Tibial nerve (tissue), 4 donors: ENCODE results near the gene TBC1D3B. TPM values are rescaled to one million over a fixed set of nuclear protein-coding genes. Genes with fewer than 3 reads are reported as not detected.
"Not testable (repeated sequence)": the region's sequence is repeated elsewhere in the genome, so short reads cannot be mapped to it uniquely, and the experiment has no call there.

Experiments
- DNase-seq, 2 donors: peaks; one replicate each; pipeline ENCODE4 v3.0.0-alpha.2; 2019; ENCODE audit warnings: low spot score in 2 of 2
- H3K27ac ChIP-seq, 4 donors: fragments of 200-600 bp; sonication (generic) in 3 of 4; one replicate each; pipeline ENCODE4 v1.5.1; 2017 to 2019; ENCODE audit warnings: mild to moderate bottlenecking in 1 of 4
- H3K27me3 ChIP-seq, 2 donors: fragments of 200-600 bp; sonication (generic) in 1 of 2; one replicate each; pipeline versions ENCODE4 v1.5.1 to v1.6.0; 2017 to 2019
- H3K36me3 ChIP-seq, 3 donors: fragments of 200-600 bp; sonication (generic); one replicate each; pipeline ENCODE4 v1.5.1; 2018 to 2019
- H3K4me1 ChIP-seq, 4 donors: fragments of 200-600 bp; sonication (generic) in 3 of 4; one replicate each; pipeline ENCODE4 v1.5.1; 2017 to 2019
- H3K4me3 ChIP-seq, 4 donors: fragments of 200-600 bp; sonication (generic) in 3 of 4; one replicate each; pipeline ENCODE4 v1.5.1; 2017 to 2019; ENCODE audit warnings: mild to moderate bottlenecking in 1 of 4, moderate library complexity in 1 of 4
- H3K9me3 ChIP-seq, 4 donors: fragments of 200-600 bp; sonication (generic) in 3 of 4; one replicate each; pipeline ENCODE4 v1.5.1; 2017 to 2019
- CTCF ChIP-seq, 5 experiments: fragments of 200-600 bp in 3 of 5; fragments of 450-650 bp in 2 of 5; sonication (generic) in 3 of 5; IDR thresholded peaks; one replicate each; pipeline ENCODE4 v1.5.1; 2016 to 2019; ENCODE audit warnings: antibody characterized with exemption in 5 of 5, mild to moderate bottlenecking in 3 of 5, moderate library complexity in 2 of 5
- EP300 ChIP-seq, 2 donors: sonication (generic); formaldehyde crosslinking; IDR thresholded peaks; one replicate each; pipeline ENCODE4 v1.6.1; 2017; ENCODE audit warnings: antibody characterized with exemption in 2 of 2, mild to moderate bottlenecking in 1 of 2
- POLR2A ChIP-seq, 2 donors: fragments of 450-650 bp; IDR thresholded peaks; one replicate each; pipeline ENCODE4 v1.6.1; 2017; ENCODE audit warnings: antibody characterized with exemption in 2 of 2, mild to moderate bottlenecking in 2 of 2, moderate library complexity in 2 of 2
- WGBS, 2 donors: methylation state at CpG; one replicate each; pipeline ENCODE4 v1.1.5; 2018; 5-methylcytosine and 5-hydroxymethylcytosine counted together
- total RNA-seq, 4 donors: library from RNA; depleted of rRNA; stranded (reverse); fragments of >200 nt; gene quantifications; one replicate each; pipeline ENCODE4 v1.1.0, GENCODE V29; 2016

The TBC1D3B gene
- 1 to 10 TPM in 2 of 4 donors, not detected in 2; 1.0 to 4.5 TPM for total RNA-seq

GRCh38 chr17:36176536-36176935 is at the start of gene TBC1D3B:
TBC1D3B (minus strand) TSS chr17:36176636; CDS start chr17:36175050, 1,586 bp downstream.
- not testable (repeated sequence) for H3K4me3 ChIP-seq, DNase-seq, H3K36me3 ChIP-seq, H3K9me3 ChIP-seq, H3K4me1 ChIP-seq, H3K27me3 ChIP-seq, H3K27ac ChIP-seq
- no CpG with 5 or more reads among the region's 11 CpGs for WGBS, 2 donors

DNA sequence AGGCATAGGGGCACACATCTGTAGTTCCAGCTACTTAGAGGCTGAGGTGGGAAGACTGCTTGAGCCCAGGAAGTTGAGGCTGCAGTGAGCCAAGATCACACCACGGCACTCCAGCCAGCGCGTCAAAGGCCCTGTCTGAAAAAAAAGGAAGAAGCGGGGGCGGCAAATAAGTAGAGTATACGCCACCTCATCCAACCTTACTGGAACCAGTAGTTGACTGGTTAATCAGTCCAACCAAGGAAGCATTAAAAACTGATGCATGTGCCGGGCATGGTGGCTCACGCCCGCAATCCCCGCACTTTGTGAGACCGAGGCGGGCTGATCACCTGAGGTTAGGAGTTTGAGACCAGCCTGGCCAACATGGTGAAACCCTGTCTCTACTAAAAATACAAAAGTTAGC is 46.5 kb upstream of the TBC1D3B start:
- not testable (repeated sequence) for DNase-seq, H3K27ac ChIP-seq, H3K36me3 ChIP-seq, H3K4me1 ChIP-seq, H3K27me3 ChIP-seq, H3K4me3 ChIP-seq
- H3K9me3 ChIP-seq: peaks cover 0 to 11% (median 0%) of the 10 kb centered on the region in 4 donors
- WGBS, 2 donors: 88 to 92% methylated on average over 12 of the region's 12 CpGs

DNA sequence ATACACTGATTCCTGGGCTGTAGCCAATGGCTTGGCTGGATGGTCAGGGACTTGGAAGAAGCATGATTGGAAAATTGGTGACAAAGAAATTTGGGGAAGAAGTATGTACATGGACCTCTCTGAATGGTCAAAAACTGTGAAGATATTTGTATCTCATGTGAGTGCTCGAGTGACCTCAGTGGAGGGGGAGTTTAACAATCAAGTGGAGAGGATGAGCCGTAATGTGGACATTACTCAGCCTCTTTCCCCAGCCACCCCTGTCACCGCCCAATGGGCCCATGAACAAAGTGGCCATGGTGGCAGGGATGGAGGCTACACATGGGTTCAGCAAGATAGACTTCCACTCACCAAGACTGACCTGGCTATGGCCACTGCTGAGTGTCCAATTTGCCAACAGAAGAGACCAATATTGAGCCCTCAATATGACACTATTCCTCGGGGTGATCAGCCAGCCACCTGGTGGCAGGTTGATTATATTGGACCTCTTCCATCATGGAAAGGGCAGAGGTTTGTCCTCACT is 45.2 kb upstream of the TBC1D3B start:
- not testable (repeated sequence) for DNase-seq, H3K4me3 ChIP-seq, H3K27me3 ChIP-seq, H3K4me1 ChIP-seq, H3K36me3 ChIP-seq, H3K27ac ChIP-seq
- H3K9me3 ChIP-seq: peaks cover 0 to 12% (median 0%) of the 10 kb centered on the region in 4 donors
- 77 to 81% methylated on average over 4 of the region's 4 CpGs for WGBS, 2 donors

DNA sequence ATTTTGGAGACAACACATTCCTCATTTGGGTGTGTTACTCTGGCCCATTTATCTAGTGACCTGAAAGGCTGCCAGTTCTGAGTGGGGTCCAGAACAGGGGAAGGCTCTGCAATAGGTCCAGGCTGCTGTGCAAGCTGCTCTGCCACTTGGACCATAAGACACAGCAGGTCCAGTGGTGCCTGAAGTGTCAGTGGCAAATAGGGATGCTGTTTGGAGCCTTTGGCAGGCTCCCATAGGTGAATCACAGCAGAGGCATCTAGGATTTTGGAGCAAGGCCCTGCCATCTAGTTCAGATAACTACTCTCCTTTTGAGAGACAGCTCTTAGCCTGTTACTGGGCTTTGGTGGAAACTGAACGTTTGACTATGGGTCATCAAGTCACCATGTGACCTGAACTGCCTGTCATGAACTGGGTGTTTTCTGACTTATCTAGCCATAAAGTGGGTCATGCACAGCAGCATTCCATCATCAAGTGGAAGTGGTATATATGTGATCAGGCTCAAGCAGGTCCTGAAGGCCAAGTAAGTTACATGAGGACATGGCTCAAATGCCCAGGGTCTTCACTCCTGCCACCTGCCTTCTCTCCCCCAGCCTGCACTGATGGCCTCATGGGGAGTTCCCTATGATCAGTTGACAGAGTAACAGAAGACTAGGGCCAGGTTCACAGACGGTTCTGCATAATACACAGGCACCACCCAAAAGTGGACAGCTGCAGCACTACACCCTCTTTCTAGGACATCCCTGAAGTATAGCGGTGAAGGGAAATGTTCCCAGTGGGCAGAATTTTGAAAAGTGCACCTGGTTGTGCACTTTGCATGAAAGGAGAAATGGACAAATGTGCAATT is 44.5 kb upstream of the TBC1D3B start:
- H3K9me3 ChIP-seq: peaks cover 0 to 12% (median 0%) of the 10 kb centered on the region in 4 donors
- not testable (repeated sequence) for H3K27me3 ChIP-seq, H3K4me3 ChIP-seq, H3K27ac ChIP-seq, H3K4me1 ChIP-seq, H3K36me3 ChIP-seq, DNase-seq
- WGBS, 2 donors: 69 to 78% methylated on average over 3 of the region's 3 CpGs

GRCh38 chr17:36219556-36219955 is 43.1 kb upstream of the TBC1D3B start:
- H3K4me3 ChIP-seq, H3K36me3 ChIP-seq, H3K4me1 ChIP-seq, DNase-seq, H3K27me3 ChIP-seq, H3K27ac ChIP-seq: not testable (repeated sequence)
- WGBS, 2 donors: 88 to 100% methylated on average over 1 of the region's 1 CpG
- peaks cover 0 to 12% (median 0%) of the 10 kb centered on the region in 4 donors for H3K9me3 ChIP-seq

DNA sequence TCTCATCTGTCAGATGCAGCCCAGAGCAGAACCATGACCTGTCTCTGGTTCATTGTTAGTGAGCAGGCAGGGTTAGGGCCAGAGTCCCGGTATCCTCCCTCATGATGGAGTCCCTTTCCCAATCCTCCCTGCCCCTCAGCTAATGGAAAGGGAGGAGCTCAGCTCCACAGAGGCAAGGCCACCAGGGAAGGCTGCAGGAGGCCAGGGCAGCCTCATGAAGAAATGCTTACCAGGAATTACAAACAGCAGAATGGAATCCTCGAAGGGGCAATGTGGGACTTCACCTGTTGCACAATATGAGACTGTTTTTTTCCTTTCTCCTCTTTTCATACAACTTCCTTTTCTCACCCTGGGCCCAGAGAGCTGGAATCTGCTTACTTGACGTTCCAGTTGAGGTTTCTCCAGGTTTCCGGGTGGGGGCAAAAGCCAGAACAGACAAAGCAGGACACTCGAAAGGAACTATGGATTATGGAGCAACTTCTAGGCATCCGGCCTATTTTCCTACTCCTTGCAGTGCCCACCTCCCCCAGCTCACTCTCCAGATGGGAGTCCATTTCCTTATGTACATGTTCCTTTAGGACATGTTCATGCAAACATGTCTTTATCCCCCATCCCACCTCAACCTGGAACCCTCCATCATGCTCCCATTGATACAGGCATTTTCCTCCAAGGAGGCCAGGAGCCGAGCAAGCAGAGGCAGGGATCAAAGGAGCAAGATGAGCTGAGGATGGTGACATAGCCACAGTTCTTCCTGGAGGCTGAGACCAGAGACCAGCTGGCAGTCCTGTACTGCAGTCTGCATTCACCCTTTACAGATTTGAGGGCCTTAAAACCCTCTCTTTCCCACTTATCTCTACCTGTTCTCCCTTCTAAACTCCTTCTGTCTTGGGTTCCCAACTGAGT is 39.2 kb upstream of the TBC1D3B start:
- H3K9me3 ChIP-seq: peaks cover 0 to 12% (median 0%) of the 10 kb centered on the region in 4 donors
- not testable (repeated sequence) for H3K4me3 ChIP-seq, H3K4me1 ChIP-seq, H3K36me3 ChIP-seq, H3K27ac ChIP-seq, DNase-seq, H3K27me3 ChIP-seq
- WGBS, 2 donors: 74 to 79% methylated on average over 7 of the region's 7 CpGs

DNA sequence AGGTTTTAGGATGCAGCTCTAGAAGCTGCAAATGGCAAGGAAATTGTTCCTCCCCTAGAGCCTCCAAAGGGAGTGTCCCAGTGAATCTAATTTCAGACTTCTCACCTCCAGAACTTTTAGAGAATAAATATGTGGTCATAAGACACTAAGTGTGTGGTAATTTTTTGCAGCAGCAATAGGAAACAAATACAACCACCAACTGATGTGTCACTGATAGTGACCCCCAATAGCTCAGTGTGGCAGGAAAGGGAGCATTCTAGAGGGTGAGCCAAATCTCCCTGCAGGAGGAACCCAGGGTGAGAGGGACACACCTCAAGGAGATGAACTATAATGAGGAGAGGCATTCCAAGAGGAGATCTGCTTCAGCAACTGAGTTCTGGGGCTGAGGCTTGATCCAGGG is 38.5 kb upstream of the TBC1D3B start:
- no peaks in the 10 kb centered on the region for H3K27me3 ChIP-seq
- DNase-seq: no peak
- peaks cover 0 to 12% (median 0%) of the 10 kb centered on the region in 4 donors for H3K9me3 ChIP-seq
- no peaks in the 10 kb centered on the region for H3K4me1 ChIP-seq
- H3K36me3 ChIP-seq: no peaks in the 10 kb centered on the region
- TF ChIP-seq EP300 (IDR thresholded peaks at IDR 0.05) (no peak), POLR2A (IDR thresholded peaks at IDR 0.05) (no peak), CTCF (IDR thresholded peaks at IDR 0.05) (no peak)
- H3K27ac ChIP-seq: no peak overlapping the region
- H3K4me3 ChIP-seq: no peak overlapping the region

GRCh38 chr17:36213695-36214094 is 37.3 kb upstream of the TBC1D3B start:
- Histone ChIP-seq H3K4me1 (no peaks in the 10 kb centered on the region), H3K27me3 (no peaks in the 10 kb centered on the region), H3K27ac (no peak overlapping the region), H3K4me3 (no peak overlapping the region), H3K9me3 (peaks cover 0 to 8% (median 0%) of the 10 kb centered on the region in 4 donors), H3K36me3 (no peaks in the 10 kb centered on the region)
- TF ChIP-seq POLR2A (IDR thresholded peaks at IDR 0.05): no peak
- no peak for TF ChIP-seq EP300 (IDR thresholded peaks at IDR 0.05)
- TF ChIP-seq CTCF (IDR thresholded peaks at IDR 0.05): no peak
- no peak for DNase-seq
- WGBS, 2 donors: 72 to 80% methylated on average over 3 of the region's 3 CpGs
